Ureter (tissue), 1 donor: Measurements from ENCODE around the gene RNF26. TPM values are rescaled to one million over a fixed set of nuclear protein-coding genes. Genes with fewer than 3 reads are reported as not detected.

Experiments used
- DNase-seq: peaks from one replicate; pipeline ENCODE4 v3.0.0-alpha.2; 2020; ENCODE audit warnings: low spot score
- total RNA-seq: library from RNA; stranded (reverse); gene quantifications from one replicate; pipeline ENCODE4 v1.2.4, GENCODE V29; 2023
- donor health status: DM: yes; HTN: yes; CAD: no.

The RNF26 gene
- total RNA-seq, 1 donor from 2014 or later: 23.1 TPM

- no peak for DNase-seq
Measured at GRCh38 chr11:119355091-119355843, 20.9 kb downstream of the RNF26 start.

- DNase-seq: peak; percentile 85
Measured at GRCh38 chr11:119356349-119357031, 22.2 kb downstream of the RNF26 start.

- DNase-seq: no peak
Measured at GRCh38 chr11:119357074-119357473, 22.7 kb downstream of the RNF26 start.

- DNase-seq: no peak
Measured at GRCh38 chr11:119359365-119360214, 25.3 kb downstream of the RNF26 start.

GRCh38 chr11:119361056-119361787, 26.9 kb downstream of the RNF26 start:
- peak; percentile 52 for DNase-seq

GRCh38 chr11:119361941-119362725, 27.8 kb downstream of the RNF26 start:
- DNase-seq: no peak

- no peak for DNase-seq
Measured at GRCh38 chr11:119362741-119363080, 28.4 kb downstream of the RNF26 start.

GRCh38 chr11:119363081-119363850, 28.9 kb downstream of the RNF26 start:
- DNase-seq: no peak

- no peak for DNase-seq
Measured at GRCh38 chr11:119363851-119364590, 29.7 kb downstream of the RNF26 start.

GRCh38 chr11:119365071-119365591, 30.8 kb downstream of the RNF26 start:
- DNase-seq: no peak

GRCh38 chr11:119366690-119367620, 32.6 kb downstream of the RNF26 start:
- DNase-seq: no peak

GRCh38 chr11:119367661-119368120, 33.4 kb downstream of the RNF26 start:
- DNase-seq: no peak

GRCh38 chr11:119368121-119369034, 34.1 kb downstream of the RNF26 start:
- DNase-seq: peak; percentile 59

- no peak for DNase-seq
Measured at GRCh38 chr11:119369132-119369925, 35.0 kb downstream of the RNF26 start.

GRCh38 chr11:119370486-119371046, 36.2 kb downstream of the RNF26 start:
- DNase-seq: no peak
